ENCODE results near the gene NANP.
"Not testable (repeated sequence)": the region's sequence is repeated elsewhere in the genome, so short reads cannot be mapped to it uniquely, and the experiment has no call there.

Gene NANP

GRCh38 chr20:25623736-25624499, at the start of gene NANP:
NANP (minus strand) TSS chr20:25624014; CDS start chr20:25623948, 66 bp downstream.
- peak; percentile 80 for DNase-seq (ENCODE audit: low spot score)

- no peak for DNase-seq (ENCODE audit: low spot score)
These were observed 48.9 kb upstream of the NANP start for GRCh38 chr20:25672659-25673235.

- no peak for DNase-seq (ENCODE audit: low spot score)
These were observed 46.1 kb upstream of the NANP start for GRCh38 chr20:25669826-25670422.

- DNase-seq (ENCODE audit: low spot score), result no peak
These were observed 44.6 kb upstream of the NANP start for GRCh38 chr20:25668446-25668845.

- DNase-seq (ENCODE audit: low spot score), result no peak
These were observed 36.2 kb upstream of the NANP start for GRCh38 chr20:25659999-25660398.

GRCh38 chr20:25654487-25654886, 30.7 kb upstream of the NANP start:
- DNase-seq (ENCODE audit: low spot score), result no peak

GRCh38 chr20:25652866-25653265, 29.1 kb upstream of the NANP start:
- not testable (repeated sequence) for DNase-seq (ENCODE audit: low spot score)

GRCh38 chr20:25644814-25645213, 21.0 kb upstream of the NANP start:
- no peak for DNase-seq (ENCODE audit: low spot score)

GRCh38 chr20:25643716-25644115, 19.9 kb upstream of the NANP start:
- DNase-seq (ENCODE audit: low spot score), result peak; percentile 4

- DNase-seq (ENCODE audit: low spot score), result no peak
These were observed 13.4 kb upstream of the NANP start for GRCh38 chr20:25637247-25637646.

GRCh38 chr20:25632940-25633790, 9.4 kb upstream of the NANP start:
- no peak for DNase-seq (ENCODE audit: low spot score)

GRCh38 chr20:25630615-25631014, 6.8 kb upstream of the NANP start:
- not testable (repeated sequence) for DNase-seq (ENCODE audit: low spot score)

GRCh38 chr20:25629816-25630499, 6.1 kb upstream of the NANP start:
- DNase-seq (ENCODE audit: low spot score), result no peak

- DNase-seq (ENCODE audit: low spot score), result no peak
These were observed 3.0 kb upstream of the NANP start for GRCh38 chr20:25626779-25627178.

- DNase-seq (ENCODE audit: low spot score), result no peak
These were observed 706 bp upstream of the NANP start for GRCh38 chr20:25624500-25624939.

- DNase-seq (ENCODE audit: low spot score), result peak; percentile 6
These were observed 534 bp downstream of the NANP start for GRCh38 chr20:25623225-25623735.

GRCh38 chr20:25622450-25623224, 1.2 kb downstream of the NANP start:
- DNase-seq (ENCODE audit: low spot score), result no peak

- DNase-seq (ENCODE audit: low spot score), result no peak
These were observed 1.8 kb downstream of the NANP start for GRCh38 chr20:25622049-25622448.

- no peak for DNase-seq (ENCODE audit: low spot score)
These were observed 4.3 kb downstream of the NANP start for GRCh38 chr20:25619514-25619913.

GRCh38 chr20:25608774-25609173, 15.0 kb downstream of the NANP start:
- DNase-seq (ENCODE audit: low spot score), result no peak

Data from CD4-positive, alpha-beta T cell treated with Interleukin-6 at 100 ng/mL for 8 hours (primary cell).